LoVo (cell line): ENCODE measurements around the gene LOXL3.
A peak's percentile ranks its signal among the peaks of the same experiment; 100 is the strongest.
"Not testable (repeated sequence)": the region's sequence is repeated elsewhere in the genome, so short reads cannot be mapped to it uniquely, and the experiment has no call there.

Experiments used
- DNase-seq: peaks from one replicate; pipeline ENCODE4 v3.0.0-alpha.2; 2016; ENCODE audit warnings: low spot score

LOXL3 gene

GRCh38 chr2:74573747-74574562 lies 20.2 kb upstream of the LOXL3 start:
- DNase-seq: peak; percentile 13

- no peak for DNase-seq
These were observed 18.6 kb upstream of the LOXL3 start for GRCh38 chr2:74572178-74572925.

DNA sequence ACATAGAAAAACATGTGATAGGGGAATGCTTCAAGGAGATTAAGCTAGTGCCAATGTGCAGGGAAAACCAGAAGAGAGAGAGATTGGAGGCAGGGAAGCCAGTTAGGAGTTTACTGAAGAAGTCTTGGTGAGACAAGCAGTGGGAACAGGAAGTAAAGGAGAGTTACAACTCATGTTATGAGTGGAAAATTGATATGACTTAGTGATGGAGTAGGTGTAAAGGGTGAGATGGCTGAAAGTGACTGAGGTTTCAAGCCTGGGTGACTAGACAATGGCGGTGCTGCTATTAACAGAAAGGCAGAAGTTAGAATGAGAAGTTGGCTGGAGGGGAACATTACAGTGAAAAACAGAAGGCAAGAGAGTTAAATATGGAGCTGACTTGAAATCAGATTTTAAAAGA lies 17.3 kb upstream of the LOXL3 start:
- DNase-seq: no peak

DNA sequence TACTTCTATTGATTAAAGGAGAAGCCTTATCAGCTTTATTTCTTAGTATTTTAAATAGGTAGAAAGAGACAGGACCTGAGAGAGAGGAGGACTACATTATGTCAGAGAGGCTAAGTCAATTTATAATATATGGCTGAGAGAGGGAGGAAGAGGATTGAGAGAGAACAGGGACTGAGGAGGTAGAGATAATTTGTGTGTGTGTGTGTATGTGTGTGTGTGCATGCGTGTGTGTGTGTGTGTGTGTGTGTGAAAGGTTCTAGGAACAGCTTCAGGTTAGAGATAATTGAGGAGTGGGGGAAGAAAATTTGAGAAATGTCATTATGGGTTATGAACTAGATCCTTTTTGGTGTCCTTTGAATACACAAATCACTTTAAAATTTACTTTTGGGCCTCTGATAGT lies 15.9 kb upstream of the LOXL3 start:
- DNase-seq: no peak

DNA sequence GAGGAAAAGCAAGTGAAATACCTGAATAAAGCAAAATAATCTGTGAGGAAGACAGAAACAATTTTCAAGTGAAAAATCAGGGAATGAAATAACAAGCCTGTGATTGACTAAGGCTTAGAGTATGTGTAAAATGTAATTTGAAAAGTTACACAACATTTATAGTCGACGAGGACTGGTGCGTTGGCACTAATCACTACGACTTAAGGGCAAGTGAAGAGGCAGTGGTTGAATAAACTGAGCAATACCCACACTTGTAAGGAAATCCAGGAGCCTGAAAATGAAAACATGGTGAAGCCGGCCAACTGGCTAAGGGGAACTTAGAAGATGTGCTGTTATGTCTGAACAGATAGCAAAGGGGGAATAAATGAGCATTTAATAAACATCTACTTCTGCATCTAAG lies 14.1 kb upstream of the LOXL3 start:
- DNase-seq: no peak

DNA sequence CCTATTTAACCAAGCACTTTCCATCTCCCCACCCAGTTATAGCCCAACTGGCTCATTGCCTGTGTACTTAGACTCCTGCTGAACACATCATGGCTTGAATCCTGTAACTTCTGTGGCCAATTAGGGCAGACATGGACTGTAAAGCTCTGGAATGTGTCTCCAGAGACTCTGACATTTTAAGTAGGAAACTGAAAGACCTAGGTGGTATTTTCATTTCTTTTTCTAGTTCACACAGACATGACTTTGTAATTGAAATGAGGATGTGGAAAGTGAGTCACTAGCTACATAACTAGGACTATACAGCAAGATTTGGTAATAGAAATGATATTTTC lies 13.0 kb upstream of the LOXL3 start:
- no peak for DNase-seq

DNA sequence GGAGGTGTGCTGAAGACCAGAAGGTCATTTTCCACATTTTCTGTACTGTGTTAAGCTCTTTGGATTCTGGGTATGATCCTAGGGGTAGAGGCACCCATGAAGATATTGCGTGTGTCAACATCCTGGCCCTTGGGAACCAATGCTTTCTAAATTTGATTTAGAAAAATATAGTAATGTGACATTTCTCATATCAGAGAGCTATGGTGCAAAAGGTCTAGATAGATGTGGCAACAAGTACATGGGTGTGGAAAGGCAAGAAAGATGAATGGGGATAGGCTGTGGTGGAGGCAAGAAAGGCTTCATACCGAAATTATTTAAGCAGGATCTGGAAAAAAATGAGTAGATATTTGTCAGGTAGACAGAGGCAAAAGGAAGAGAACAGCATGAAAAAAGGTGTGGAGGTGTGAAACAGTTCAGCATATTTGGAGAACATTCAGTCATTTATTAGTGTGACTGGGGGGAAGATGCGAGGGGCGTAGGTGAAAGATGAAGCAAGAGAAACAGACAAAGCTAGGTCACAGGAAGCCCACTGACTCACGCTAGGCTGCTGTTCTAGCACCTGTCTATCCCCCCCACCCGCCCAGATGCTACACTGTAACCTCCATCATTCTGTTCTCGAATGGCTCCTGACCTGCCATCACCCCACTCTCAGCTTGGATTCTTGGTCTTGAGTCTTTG lies 12.5 kb upstream of the LOXL3 start:
- no peak for DNase-seq

GRCh38 chr2:74564222-74564621 lies 10.5 kb upstream of the LOXL3 start:
- no peak for DNase-seq

- no peak for DNase-seq
These were observed 8.5 kb upstream of the LOXL3 start for GRCh38 chr2:74562126-74562775.

- not testable (repeated sequence) for DNase-seq
These were observed 7.3 kb upstream of the LOXL3 start for GRCh38 chr2:74561022-74561421.

DNA sequence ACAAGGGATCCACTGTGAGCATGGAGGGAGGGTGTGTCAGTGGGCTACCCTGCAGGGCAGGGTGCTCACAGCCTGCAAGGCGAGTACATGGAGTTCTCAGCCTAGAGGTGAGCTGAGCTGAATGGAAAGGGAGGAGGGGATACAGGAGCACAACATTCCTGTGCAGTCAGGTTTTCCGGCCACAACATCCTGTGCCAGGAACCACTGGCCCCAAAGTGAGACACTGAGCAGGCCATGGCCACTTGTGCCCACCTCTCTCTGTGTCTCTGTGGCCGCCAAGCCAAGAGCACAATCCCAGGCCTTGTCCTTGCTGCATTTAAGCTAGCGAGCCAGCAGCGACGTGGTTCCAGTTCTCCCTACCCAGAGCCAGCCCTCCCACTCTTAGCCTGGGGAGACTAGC lies 6.8 kb upstream of the LOXL3 start:
- DNase-seq: no peak

DNA sequence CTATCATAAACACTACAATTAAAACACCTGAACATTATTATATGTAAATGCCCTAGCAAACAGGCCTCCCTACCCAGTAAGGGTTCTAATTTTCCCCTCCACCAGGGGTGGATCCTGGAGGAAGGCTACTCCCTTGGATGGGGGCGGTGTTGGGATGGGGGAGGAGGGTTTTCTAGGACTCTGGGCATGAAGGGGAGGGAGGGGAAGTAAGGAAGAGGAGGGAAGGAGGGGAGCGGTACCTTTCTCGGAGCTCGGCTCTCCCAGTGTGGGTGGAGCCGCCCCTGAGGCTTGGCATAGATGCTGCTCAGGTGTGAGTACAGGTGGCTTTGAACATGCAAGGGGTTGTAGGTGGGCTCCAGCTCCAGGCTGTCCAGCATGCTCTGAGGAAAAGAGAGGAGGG lies 6.2 kb upstream of the LOXL3 start:
- DNase-seq: no peak

DNA sequence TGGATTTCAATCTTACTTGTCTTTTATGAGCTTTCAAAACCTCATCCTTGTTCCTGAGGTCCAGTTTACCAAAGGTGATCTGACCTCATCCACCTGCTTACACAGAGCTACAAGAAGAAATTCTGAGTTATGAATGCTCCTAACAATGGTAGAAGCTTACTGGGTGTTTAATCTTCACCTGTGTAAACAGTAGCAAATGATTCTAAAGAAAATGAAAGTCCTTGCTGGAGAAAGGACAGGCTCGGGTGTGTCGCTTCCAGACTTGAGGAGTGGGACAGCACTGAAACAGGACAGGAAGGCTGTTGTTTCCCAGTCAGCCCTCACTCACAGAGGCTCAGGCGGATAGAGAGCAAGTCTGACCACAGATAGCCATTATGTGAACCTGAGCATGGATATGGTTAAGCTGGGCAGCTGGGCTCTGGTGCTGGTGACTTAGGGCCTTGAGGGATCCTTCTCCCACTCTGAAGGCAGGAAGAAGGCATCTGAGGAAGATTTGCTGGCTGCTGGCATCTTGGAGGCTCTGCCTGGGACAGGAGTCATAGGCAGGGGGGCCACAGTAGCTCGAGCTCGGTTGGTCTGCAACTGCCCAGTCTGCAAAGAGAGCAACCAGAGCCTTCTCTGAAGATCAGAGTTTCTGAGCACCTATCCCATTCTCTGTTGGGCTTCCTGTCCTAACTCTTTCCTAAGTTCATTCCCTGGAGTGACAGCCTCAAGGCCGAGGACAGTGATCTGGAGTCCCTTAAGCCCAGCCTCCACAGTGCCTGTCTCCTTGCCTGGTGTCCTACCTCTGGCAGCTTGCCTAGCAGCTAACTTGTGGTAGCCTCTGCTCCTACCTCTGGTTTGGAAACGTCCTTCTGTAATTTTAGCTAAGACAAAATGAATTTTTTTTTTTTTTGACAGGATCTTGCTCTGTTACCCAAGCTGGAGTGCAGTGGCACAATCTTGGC lies 4.8 kb upstream of the LOXL3 start:
- DNase-seq: no peak

DNA sequence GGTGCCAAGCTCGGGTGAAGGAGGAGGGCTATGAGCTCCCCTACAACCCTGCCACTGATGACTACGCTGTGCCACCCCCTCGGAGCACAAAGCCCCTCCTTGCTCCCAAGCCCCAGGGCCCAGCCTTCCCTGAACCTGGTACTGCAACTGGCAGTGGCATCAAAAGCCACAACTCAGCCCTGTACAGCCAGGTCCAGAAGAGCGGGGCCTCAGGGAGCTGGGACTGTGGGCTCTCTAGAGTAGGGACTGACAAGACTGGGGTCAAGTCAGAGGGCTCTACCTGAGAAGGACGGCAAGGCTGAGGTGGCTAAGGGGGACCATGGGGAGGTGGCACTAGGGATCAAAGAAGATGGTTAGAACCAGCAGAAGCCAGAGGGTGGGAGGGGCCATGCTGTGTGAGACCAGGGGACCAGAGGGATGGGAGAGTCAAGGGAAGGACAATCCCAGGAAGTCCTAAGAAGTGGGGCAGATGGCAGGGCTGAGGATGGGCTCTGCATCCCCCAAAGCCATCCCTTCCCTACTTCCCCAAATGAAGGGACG lies 3.2 kb upstream of the LOXL3 start:
- no peak for DNase-seq

GRCh38 chr2:74556159-74556558 lies 2.4 kb upstream of the LOXL3 start:
- DNase-seq: no peak

GRCh38 chr2:74555610-74556103 lies 1.9 kb upstream of the LOXL3 start:
- DNase-seq: no peak

DNA sequence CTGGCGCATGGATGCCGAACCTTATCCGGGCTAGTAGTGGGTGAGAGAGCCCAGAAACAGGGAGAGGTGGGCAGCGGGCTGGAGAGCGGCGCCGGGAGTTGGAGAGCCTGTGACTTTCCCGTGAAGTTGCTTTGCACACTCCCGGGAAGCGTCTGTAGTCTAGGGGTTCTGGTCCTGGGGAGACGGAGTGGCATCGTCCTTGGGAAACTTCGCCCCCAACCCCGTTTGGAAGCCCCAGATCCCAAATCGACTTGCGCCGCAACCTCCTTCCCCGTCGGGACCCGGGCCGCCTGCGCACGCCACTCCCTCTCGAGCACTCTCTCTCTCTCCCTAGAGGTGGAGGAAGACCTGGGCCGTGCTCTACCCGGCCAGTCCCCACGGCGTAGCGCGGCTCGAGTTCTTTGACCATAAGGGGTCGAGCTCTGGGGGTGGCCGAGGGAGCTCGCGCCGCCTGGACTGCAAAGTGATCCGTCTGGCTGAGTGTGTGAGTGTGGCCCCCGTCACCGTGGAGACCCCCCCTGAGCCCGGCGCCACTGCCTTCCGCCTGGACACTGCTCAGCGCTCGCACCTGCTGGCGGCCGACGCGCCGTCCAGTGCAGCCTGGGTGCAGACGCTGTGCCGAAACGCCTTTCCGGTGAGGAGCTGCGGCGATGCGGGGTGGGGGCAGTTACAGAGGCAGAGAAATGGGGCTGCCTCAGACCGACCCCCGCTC lies 1.2 kb upstream of the LOXL3 start:
- peak; percentile 42 for DNase-seq

DNA sequence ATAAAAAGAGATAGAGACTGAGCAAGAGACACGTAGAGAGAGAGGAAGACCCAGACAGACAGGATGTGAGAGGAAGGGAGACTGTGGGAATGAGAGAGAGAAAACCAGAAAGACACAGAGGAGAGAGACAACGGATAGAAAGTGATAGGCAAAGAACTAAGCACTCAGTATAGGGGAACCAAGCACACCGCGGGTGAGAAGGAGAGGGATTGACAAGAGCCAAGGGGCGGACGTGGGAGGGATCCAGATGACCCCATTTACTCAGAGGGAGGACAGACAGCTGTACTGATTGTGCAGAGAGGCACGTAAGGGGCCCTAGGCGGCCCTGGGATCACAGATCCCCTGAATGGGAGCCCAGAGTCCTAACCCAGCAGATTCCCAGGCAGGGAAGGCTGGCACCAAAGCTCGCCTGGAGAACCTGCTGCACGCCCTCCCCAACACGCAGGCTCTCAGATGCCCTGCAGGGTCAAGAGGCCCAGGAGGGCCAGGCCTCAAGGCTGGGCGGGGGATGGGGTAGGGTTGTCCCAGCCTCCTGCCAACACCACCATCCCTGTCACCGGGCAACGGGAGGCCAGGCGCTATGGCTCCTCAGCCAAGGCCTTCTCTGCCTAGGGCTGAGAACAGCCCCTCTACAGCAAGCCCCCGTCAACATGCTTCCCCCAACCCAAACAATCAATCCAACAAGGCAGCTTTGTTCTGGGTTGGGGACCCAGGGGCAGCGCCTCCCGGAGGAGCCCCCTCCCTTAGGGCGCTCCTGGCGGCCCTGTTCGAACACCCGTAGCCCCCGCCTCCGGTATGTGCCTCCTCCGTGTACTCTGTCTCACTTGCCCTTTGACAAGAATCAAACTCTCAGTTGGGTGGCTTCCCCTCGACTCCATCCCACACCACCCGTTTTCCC lies 579 bp downstream of the LOXL3 start:
- DNase-seq: no peak
